A549 treated with AZD2906 at 1 μM for 4 hours (cell line): ENCODE measurements around the gene GRIPAP1. TPM values are rescaled to one million over a fixed set of nuclear protein-coding genes. Genes with fewer than 3 reads are reported as not detected.

Experiments used
- total RNA-seq: library from RNA; stranded (reverse); fragments of 200-300 nt; extraction: Qiagen RNA extraction; gene quantifications from 5 replicates; pipeline ENCODE4 v1.2.3, GENCODE V29; 2022

GRIPAP1 gene
- total RNA-seq: 16.6 to 21.6 TPM (median 19.0 TPM) in 5 replicates

GRCh38 chrX:49002091-49002935 is at the start of gene GRIPAP1:
GRIPAP1 (minus strand) TSS chrX:49002264; CDS start chrX:49002229, 35 bp downstream.

GRCh38 chrX:49043220-49043986 is 41.3 kb upstream of the GRIPAP1 start, which contains the start of gene TFE3:
TFE3 (minus strand) TSS chrX:49043357; CDS start chrX:49043226, 131 bp downstream.

GRCh38 chrX:48971249-48972219 is 30.5 kb downstream of the GRIPAP1 start, which contains the start of gene KCND1:
KCND1 (minus strand) TSS chrX:48971844; CDS start chrX:48970271, 1,573 bp downstream.

GRCh38 chrX:48957477-48957826 is 44.6 kb downstream of the GRIPAP1 start, which contains the start of gene OTUD5:
OTUD5 (minus strand) TSS chrX:48957607; CDS start chrX:48957570, 37 bp downstream.

Other genes starting within 250 kb of the GRIPAP1 start
- gene GLOD5, start 240.5 kb downstream of the GRIPAP1 start, total RNA-seq: not detected in 5 replicates
- gene GATA1, start 215.7 kb downstream of the GRIPAP1 start, total RNA-seq: not detected in 5 replicates
- 20.2 to 29.9 TPM (median 28.8 TPM) in 5 replicates for gene HDAC6, start 200.2 kb downstream of the GRIPAP1 start, total RNA-seq
- 0.12 to 0.16 TPM in 2 of 5 replicates, not detected in the others for gene ERAS, start 175.8 kb downstream of the GRIPAP1 start, total RNA-seq
- gene PCSK1N, start 166.7 kb downstream of the GRIPAP1 start, total RNA-seq: 18.0 to 55.7 TPM (median 48.7 TPM) in 5 replicates
- gene TIMM17B, start 104.5 kb downstream of the GRIPAP1 start, total RNA-seq: 84.3 to 117 TPM (median 106 TPM) in 5 replicates
- 91.9 to 102 TPM (median 93.2 TPM) in 5 replicates for gene PQBP1, start 104.3 kb downstream of the GRIPAP1 start, total RNA-seq
- gene SLC35A2, start 90.6 kb downstream of the GRIPAP1 start, total RNA-seq: 50.4 to 66.6 TPM (median 60.9 TPM) in 5 replicates
- gene PIM2, start 83.2 kb downstream of the GRIPAP1 start, total RNA-seq: 8.2 to 9.9 TPM (median 9.0 TPM) in 5 replicates
- gene OTUD5, start 44.7 kb downstream of the GRIPAP1 start, total RNA-seq: 60.0 to 66.3 TPM (median 63.1 TPM) in 5 replicates
- gene KCND1, start 30.4 kb downstream of the GRIPAP1 start, total RNA-seq: 0.65 to 1.2 TPM (median 1.1 TPM) in 5 replicates
- 42.9 to 49.5 TPM (median 48.8 TPM) in 5 replicates for gene TFE3, start 41.1 kb upstream of the GRIPAP1 start, total RNA-seq
- 2.7 to 4.4 TPM (median 3.5 TPM) in 5 replicates for gene CCDC120, start 56.7 kb upstream of the GRIPAP1 start, total RNA-seq
- 35.6 to 44.5 TPM (median 42.7 TPM) in 5 replicates for gene PRAF2, start 71.7 kb upstream of the GRIPAP1 start, total RNA-seq
- 52.7 to 59.9 TPM (median 57.2 TPM) in 5 replicates for gene WDR45, start 77.6 kb upstream of the GRIPAP1 start, total RNA-seq
- gene GPKOW, start 121.5 kb upstream of the GRIPAP1 start, total RNA-seq: 21.8 to 23.6 TPM (median 22.8 TPM) in 5 replicates
- gene MAGIX, start 160.5 kb upstream of the GRIPAP1 start, total RNA-seq: 2.3 to 3.9 TPM (median 3.3 TPM) in 5 replicates
- gene PLP2, start 169.6 kb upstream of the GRIPAP1 start, total RNA-seq: 324 to 454 TPM (median 441 TPM) in 5 replicates
- gene PRICKLE3, start 184.1 kb upstream of the GRIPAP1 start, total RNA-seq: 11.8 to 18.5 TPM (median 16.8 TPM) in 5 replicates
- gene SYP, start 197.9 kb upstream of the GRIPAP1 start, total RNA-seq: 2.2 to 3.2 TPM (median 2.7 TPM) in 5 replicates
- gene CACNA1F, start 231.1 kb upstream of the GRIPAP1 start, total RNA-seq: not detected in 5 replicates
- gene CCDC22, start 233.2 kb upstream of the GRIPAP1 start, total RNA-seq: 13.5 to 14.7 TPM (median 14.1 TPM) in 5 replicates